ENCODE data around the gene PEPD. TPM values are rescaled to one million over a fixed set of nuclear protein-coding genes. Genes with fewer than 3 reads are reported as not detected.

The PEPD gene
- polyA plus RNA-seq, 1 donor from 2014 or later = 43.9 TPM

- Histone ChIP-seq H3K4me3 (ENCODE audit: low read length) (no peak overlapping the region), H3K36me3 (ENCODE audit: insufficient read depth, low read length) (no peaks in the 10 kb centered on the region), H2AFZ (ENCODE audit: low read depth, low read length) (no peak overlapping the region), H3K9me2 (ENCODE audit: insufficient read depth, low read length) (no peaks in the 10 kb centered on the region), H4K20me1 (ENCODE audit: insufficient read depth) (no peaks in the 10 kb centered on the region), H3F3A (ENCODE audit: insufficient read depth, low read length, poor library complexity, severe bottlenecking) (no peaks in the 10 kb centered on the region), H3K27ac (ENCODE audit: low read length) (no peak overlapping the region), H3K9ac (ENCODE audit: low read length) (no peak overlapping the region), H3K4me2 (ENCODE audit: low read length) (no peak overlapping the region), H3K9me3 (ENCODE audit: low read length) (no peaks in the 10 kb centered on the region), H3K79me2 (replicated peaks; ENCODE audit: insufficient read depth, low read length) (no peaks in the 10 kb centered on the region), H3K27me3 (ENCODE audit: insufficient read depth, low read depth, low read length) (no peaks in the 10 kb centered on the region)
- TF ChIP-seq REST (IDR thresholded peaks at IDR 0.05; ENCODE audit: borderline replicate concordance) (no peak), TAF1 (IDR thresholded peaks at IDR 0.05; ENCODE audit: low read depth) (no peak), EZH2 (IDR thresholded peaks at IDR 0.05; ENCODE audit: borderline replicate concordance, insufficient read depth, low read length, poor library complexity, severe bottlenecking) (no peak), EP300 (conservative IDR thresholded peaks at IDR 0.05; ENCODE audit: poor library complexity, severe bottlenecking) (no peak), SMC3 (conservative IDR thresholded peaks at IDR 0.05; ENCODE audit: poor library complexity) (no peak), MXI1 (conservative IDR thresholded peaks at IDR 0.05; ENCODE audit: poor library complexity, severe bottlenecking) (no peak), POLR2AphosphoS5 (IDR thresholded peaks at IDR 0.05) (no peak)
These were observed 84.2 kb downstream of the PEPD start for GRCh38 chr19:33437393-33437820.

- Histone ChIP-seq H3K9me3 (ENCODE audit: low read length) (no peaks in the 10 kb centered on the region), H3K36me3 (ENCODE audit: insufficient read depth, low read length) (no peaks in the 10 kb centered on the region), H3K4me3 (ENCODE audit: low read length) (no peak overlapping the region), H4K20me1 (ENCODE audit: insufficient read depth) (no peaks in the 10 kb centered on the region), H3K27me3 (ENCODE audit: insufficient read depth, low read depth, low read length) (no peaks in the 10 kb centered on the region), H3K9me2 (ENCODE audit: insufficient read depth, low read length) (no peaks in the 10 kb centered on the region), H2AFZ (ENCODE audit: low read depth, low read length) (no peak overlapping the region), H3K79me2 (replicated peaks; ENCODE audit: insufficient read depth, low read length) (no peaks in the 10 kb centered on the region), H3K9ac (ENCODE audit: low read length) (no peak overlapping the region), H3K27ac (ENCODE audit: low read length) (no peak overlapping the region), H3F3A (ENCODE audit: insufficient read depth, low read length, poor library complexity, severe bottlenecking) (no peaks in the 10 kb centered on the region), H3K4me2 (ENCODE audit: low read length) (no peak overlapping the region)
- TF ChIP-seq POLR2AphosphoS5 (IDR thresholded peaks at IDR 0.05) = no peak
- no peak for TF ChIP-seq TAF1 (IDR thresholded peaks at IDR 0.05; ENCODE audit: low read depth)
- TF ChIP-seq EP300 (conservative IDR thresholded peaks at IDR 0.05; ENCODE audit: poor library complexity, severe bottlenecking) = no peak
- TF ChIP-seq RAD21 (conservative IDR thresholded peaks at IDR 0.05) = no peak
- TF ChIP-seq EZH2 (IDR thresholded peaks at IDR 0.05; ENCODE audit: borderline replicate concordance, insufficient read depth, low read length, poor library complexity, severe bottlenecking) = no peak
- TF ChIP-seq CTCF (IDR thresholded peaks at IDR 0.05; ENCODE audit: poor library complexity, severe bottlenecking) = no peak
- TF ChIP-seq REST (IDR thresholded peaks at IDR 0.05; ENCODE audit: borderline replicate concordance) = no peak
- no peak for TF ChIP-seq MXI1 (conservative IDR thresholded peaks at IDR 0.05; ENCODE audit: poor library complexity, severe bottlenecking)
- no peak for TF ChIP-seq SMC3 (conservative IDR thresholded peaks at IDR 0.05; ENCODE audit: poor library complexity)
These were observed 84.9 kb downstream of the PEPD start for GRCh38 chr19:33436360-33437345.
